Glutamatergic neuron (in vitro differentiated cells): ENCODE data around the gene KRTAP10-1. TPM values are rescaled to one million over a fixed set of nuclear protein-coding genes. Genes with fewer than 3 reads are reported as not detected.

Source experiments
- DNase-seq: peaks from one replicate; pipeline ENCODE4 v3.0.0; 2022
- H3K27ac Mint-ChIP-seq: one replicate; pipeline ENCODE4 v1.8.0; 2020; ENCODE audit warnings: mild to moderate bottlenecking, mixed read lengths, inconsistent platforms; ENCODE audit not compliant: unreplicated experiment
- H3K27me3 Mint-ChIP-seq: one replicate; pipeline ENCODE4 v1.8.0; 2020; ENCODE audit warnings: mild to moderate bottlenecking, moderate library complexity, mixed read lengths, inconsistent platforms; ENCODE audit not compliant: unreplicated experiment
- H3K36me3 Mint-ChIP-seq: one replicate; pipeline ENCODE4 v1.8.0; 2020; ENCODE audit warnings: mild to moderate bottlenecking, mixed read lengths, inconsistent platforms; ENCODE audit not compliant: unreplicated experiment
- H3K4me1 Mint-ChIP-seq: one replicate; pipeline ENCODE4 v1.8.0; 2020; ENCODE audit warnings: mild to moderate bottlenecking, low read depth, mixed read lengths, inconsistent platforms; ENCODE audit not compliant: unreplicated experiment
- H3K4me3 Mint-ChIP-seq: one replicate; pipeline ENCODE4 v1.8.0; 2020; ENCODE audit warnings: mild to moderate bottlenecking, mixed read lengths, inconsistent platforms; ENCODE audit not compliant: unreplicated experiment
- H3K9me3 Mint-ChIP-seq: one replicate; pipeline ENCODE4 v1.8.0; 2020; ENCODE audit warnings: mild to moderate bottlenecking, moderate library complexity, mixed read lengths, inconsistent platforms; ENCODE audit not compliant: unreplicated experiment
- total RNA-seq: library from RNA; stranded (reverse); fragmentation: NEBNext Ultra II Directional; extraction: Animal tissue kit (Norgen Biotek cat#: 25700); gene quantifications from one replicate; pipeline ENCODE4 v1.2.1, GENCODE V29; 2021; ENCODE audit not compliant: unreplicated experiment
- TF ChIP-seq, protein P1 (sequence below): fragments of 200-600 bp; sonication (generic); IDR thresholded peaks from one replicate; pipeline ENCODE4 v1.5.0; 2021; ENCODE audit not compliant: partially characterized antibody, unreplicated experiment

Gene KRTAP10-1
- total RNA-seq, 1 donor from 2014 or later = not detected

GRCh38 chr21:44489962-44490361 lies 50.0 kb downstream of the KRTAP10-1 start:
- no peak overlapping the region for H3K4me3 Mint-ChIP-seq
- H3K27me3 Mint-ChIP-seq = no peaks in the 10 kb centered on the region
- no peak overlapping the region for H3K27ac Mint-ChIP-seq
- H3K9me3 Mint-ChIP-seq = peaks cover 12% of the 10 kb centered on the region
- H3K4me1 Mint-ChIP-seq = no peaks in the 10 kb centered on the region
- H3K36me3 Mint-ChIP-seq = peaks cover 23% of the 10 kb centered on the region
- TF ChIP-seq, protein P1, sequence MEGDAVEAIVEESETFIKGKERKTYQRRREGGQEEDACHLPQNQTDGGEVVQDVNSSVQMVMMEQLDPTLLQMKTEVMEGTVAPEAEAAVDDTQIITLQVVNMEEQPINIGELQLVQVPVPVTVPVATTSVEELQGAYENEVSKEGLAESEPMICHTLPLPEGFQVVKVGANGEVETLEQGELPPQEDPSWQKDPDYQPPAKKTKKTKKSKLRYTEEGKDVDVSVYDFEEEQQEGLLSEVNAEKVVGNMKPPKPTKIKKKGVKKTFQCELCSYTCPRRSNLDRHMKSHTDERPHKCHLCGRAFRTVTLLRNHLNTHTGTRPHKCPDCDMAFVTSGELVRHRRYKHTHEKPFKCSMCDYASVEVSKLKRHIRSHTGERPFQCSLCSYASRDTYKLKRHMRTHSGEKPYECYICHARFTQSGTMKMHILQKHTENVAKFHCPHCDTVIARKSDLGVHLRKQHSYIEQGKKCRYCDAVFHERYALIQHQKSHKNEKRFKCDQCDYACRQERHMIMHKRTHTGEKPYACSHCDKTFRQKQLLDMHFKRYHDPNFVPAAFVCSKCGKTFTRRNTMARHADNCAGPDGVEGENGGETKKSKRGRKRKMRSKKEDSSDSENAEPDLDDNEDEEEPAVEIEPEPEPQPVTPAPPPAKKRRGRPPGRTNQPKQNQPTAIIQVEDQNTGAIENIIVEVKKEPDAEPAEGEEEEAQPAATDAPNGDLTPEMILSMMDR = peak; percentile 13
- DNase-seq = no peak

Other genes starting within 250 kb of the KRTAP10-1 start
- 48.6 TPM for gene PFKL, start 240.1 kb downstream of the KRTAP10-1 start, total RNA-seq
- gene CFAP410, start 200.8 kb downstream of the KRTAP10-1 start, total RNA-seq = 20.6 TPM
- not detected for gene TRPM2, start 186.6 kb downstream of the KRTAP10-1 start, total RNA-seq
- 5.8 TPM for gene LRRC3, start 84.7 kb downstream of the KRTAP10-1 start, total RNA-seq
- gene KRTAP10-2, start 11.3 kb upstream of the KRTAP10-1 start, total RNA-seq = not detected
- not detected for gene KRTAP10-3, start 18.6 kb upstream of the KRTAP10-1 start, total RNA-seq
- gene KRTAP10-4, start 33.5 kb upstream of the KRTAP10-1 start, total RNA-seq = not detected
- gene KRTAP10-5, start 40.4 kb upstream of the KRTAP10-1 start, total RNA-seq = not detected
- not detected for gene KRTAP10-6, start 52.3 kb upstream of the KRTAP10-1 start, total RNA-seq
- gene KRTAP10-7, start 60.4 kb upstream of the KRTAP10-1 start, total RNA-seq = not detected
- gene KRTAP10-8, start 71.9 kb upstream of the KRTAP10-1 start, total RNA-seq = not detected
- gene KRTAP10-9, start 86.9 kb upstream of the KRTAP10-1 start, total RNA-seq = not detected
- not detected for gene KRTAP10-10, start 97.2 kb upstream of the KRTAP10-1 start, total RNA-seq
- not detected for gene KRTAP10-11, start 106.2 kb upstream of the KRTAP10-1 start, total RNA-seq
- not detected for gene KRTAP12-4, start 114.5 kb upstream of the KRTAP10-1 start, total RNA-seq
- gene KRTAP12-3, start 117.7 kb upstream of the KRTAP10-1 start, total RNA-seq = not detected
- gene KRTAP12-2, start 126.7 kb upstream of the KRTAP10-1 start, total RNA-seq = not detected
- not detected for gene KRTAP12-1, start 142.0 kb upstream of the KRTAP10-1 start, total RNA-seq
- gene KRTAP10-12, start 157.0 kb upstream of the KRTAP10-1 start, total RNA-seq = not detected
- gene TSPEAR, start 171.4 kb upstream of the KRTAP10-1 start, total RNA-seq = not detected